ENCODE results near the gene UBE2O. TPM values are rescaled to one million over a fixed set of nuclear protein-coding genes. Genes with fewer than 3 reads are reported as not detected.
"Not testable (repeated sequence)": the region's sequence is repeated elsewhere in the genome, so short reads cannot be mapped to it uniquely, and the experiment has no call there.

The UBE2O gene
- total and polyA plus RNA-seq, 2 experiments from 2014 or later: 7.1 to 17.2 TPM

DNA sequence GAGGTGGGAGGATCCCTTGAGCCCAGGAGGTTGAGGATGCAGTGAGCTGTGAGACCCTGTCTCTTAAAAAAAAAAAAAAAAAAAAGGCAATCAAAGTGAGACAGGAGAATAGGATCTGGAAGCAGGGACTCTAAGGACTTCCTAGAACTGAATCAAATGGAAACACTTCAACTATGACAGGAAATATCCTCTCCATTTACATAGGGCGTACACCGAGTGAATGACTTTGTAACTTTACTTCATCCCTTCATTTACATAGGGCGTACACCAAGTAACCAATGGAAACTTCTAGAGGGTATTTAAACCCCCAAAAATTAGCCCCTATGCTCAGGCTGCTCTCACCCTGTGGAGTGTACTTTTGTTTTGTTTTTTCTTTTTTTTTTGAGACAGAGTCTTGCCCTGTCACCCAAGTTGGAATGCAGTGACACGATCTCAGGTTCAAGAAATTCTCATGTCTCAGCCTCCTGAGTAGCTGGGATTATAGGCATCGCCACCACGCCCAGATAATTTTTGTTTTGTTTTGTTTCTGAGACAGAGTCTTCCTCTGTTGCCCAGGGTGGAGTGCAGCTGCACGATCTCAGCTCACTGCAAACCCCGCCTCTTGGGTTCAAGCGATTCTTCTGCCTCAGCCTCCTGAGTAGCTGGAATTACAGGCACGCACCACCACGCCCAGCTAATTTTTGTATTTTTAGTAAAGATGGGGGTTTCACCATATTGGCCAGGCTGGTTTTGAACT is 89.7 kb downstream of the UBE2O start:
- in situ Hi-C loops (cut with MboI): no loop called here
- Histone ChIP-seq H3K4me1 (ENCODE audit: insufficient read depth) (0 out of 2 replicates have a peak, but pooled peaks cover 16% of the 10 kb centered on the region), H3K9ac (no peak overlapping the region), H3K27ac (no peak overlapping the region), H4K20me1 (ENCODE audit: insufficient read depth) (no peaks in the 10 kb centered on the region), H3K4me2 (ENCODE audit: unreplicated experiment) (no peak overlapping the region), H3K36me3 (ENCODE audit: low read depth) (no peaks in the 10 kb centered on the region), H2AFZ (no peak overlapping the region), H3K27me3 (replicated peaks; ENCODE audit: insufficient read depth) (no peaks in the 10 kb centered on the region), H3K4me3 (no peak overlapping the region), H3K9me3 (ENCODE audit: low read depth) (no peaks in the 10 kb centered on the region), H3K9me2 (ENCODE audit: insufficient read depth) (no peaks in the 10 kb centered on the region), H3K79me2 (ENCODE audit: insufficient read depth) (no peaks in the 10 kb centered on the region), H3F3A (ENCODE audit: insufficient read depth) (peaks cover 13% of the 10 kb centered on the region; the same call in 1 of the 2 replicates)
- no peak for DNase-seq
- 88 to 89% methylated on average over 11 of the region's 11 CpGs for WGBS, 2 experiments (ENCODE audit: low coverage in 1 of 2, low lambda C conversion rate in 2 of 2, missing lambda C conversion rate in 2 of 2)
- TF ChIP-seq EZH2phosphoT487 (IDR thresholded peaks at IDR 0.05; ENCODE audit: insufficient read depth, low read depth) (no peak), EZH2 (IDR thresholded peaks at IDR 0.05; ENCODE audit: insufficient read depth, poor library complexity, severe bottlenecking) (no peak)

GRCh38 chr17:76360461-76360860 is 92.5 kb downstream of the UBE2O start:
- Histone ChIP-seq H2AFZ (0 out of 2 replicates have a peak overlapping the region, but pooled peaks have one; percentile 5), H3F3A (ENCODE audit: insufficient read depth) (peaks cover 13% of the 10 kb centered on the region; the same call in 1 of the 2 replicates), H3K4me1 (ENCODE audit: insufficient read depth) (0 out of 2 replicates have a peak, but pooled peaks cover 16% of the 10 kb centered on the region), H3K9me2 (ENCODE audit: insufficient read depth) (no peaks in the 10 kb centered on the region), H3K4me2 (ENCODE audit: unreplicated experiment) (no peak overlapping the region), H3K4me3 (no peak overlapping the region), H3K36me3 (ENCODE audit: low read depth) (no peaks in the 10 kb centered on the region), H3K9me3 (ENCODE audit: low read depth) (no peaks in the 10 kb centered on the region), H4K20me1 (ENCODE audit: insufficient read depth) (no peaks in the 10 kb centered on the region), H3K9ac (peak overlapping the region; percentile 21; the same call in 1 of the 2 replicates), H3K27ac (no peak overlapping the region; the same call in 1 of the 2 replicates), H3K27me3 (replicated peaks; ENCODE audit: insufficient read depth) (no peaks in the 10 kb centered on the region), H3K79me2 (ENCODE audit: insufficient read depth) (no peaks in the 10 kb centered on the region)
- in situ Hi-C loops (cut with MboI): no loop called here
- no peak for TF ChIP-seq EZH2phosphoT487 (IDR thresholded peaks at IDR 0.05; ENCODE audit: insufficient read depth, low read depth)
- 12 to 13% methylated on average over 2 of the region's 2 CpGs for WGBS, 2 experiments (ENCODE audit: low coverage in 1 of 2, low lambda C conversion rate in 2 of 2, missing lambda C conversion rate in 2 of 2)
- DNase-seq: peak; percentile 51

GRCh38 chr17:76359776-76360175 is 93.2 kb downstream of the UBE2O start:
- DNase-seq; H3K4me2 ChIP-seq (ENCODE audit: unreplicated experiment); H3K36me3 ChIP-seq (ENCODE audit: low read depth); H3K27ac ChIP-seq; H3K27me3 ChIP-seq (replicated peaks; ENCODE audit: insufficient read depth); H4K20me1 ChIP-seq (ENCODE audit: insufficient read depth); H3K9me2 ChIP-seq (ENCODE audit: insufficient read depth); H3K79me2 ChIP-seq (ENCODE audit: insufficient read depth); H3K9me3 ChIP-seq (ENCODE audit: low read depth); in situ Hi-C loops (cut with MboI); H2AFZ ChIP-seq; H3K4me3 ChIP-seq: not testable (repeated sequence)
- H3K4me1 ChIP-seq (ENCODE audit: insufficient read depth): peaks cover 16% of the 10 kb centered on the region; the same call in 1 of the 2 replicates
- peak overlapping the region; percentile 21; the same call in 1 of the 2 replicates for H3K9ac ChIP-seq
- H3F3A ChIP-seq (ENCODE audit: insufficient read depth): peaks cover 13% of the 10 kb centered on the region
- 88 to 95% methylated on average over 6 of the region's 6 CpGs for WGBS, 2 experiments (ENCODE audit: low coverage in 1 of 2, low lambda C conversion rate in 2 of 2, missing lambda C conversion rate in 2 of 2)

DNA sequence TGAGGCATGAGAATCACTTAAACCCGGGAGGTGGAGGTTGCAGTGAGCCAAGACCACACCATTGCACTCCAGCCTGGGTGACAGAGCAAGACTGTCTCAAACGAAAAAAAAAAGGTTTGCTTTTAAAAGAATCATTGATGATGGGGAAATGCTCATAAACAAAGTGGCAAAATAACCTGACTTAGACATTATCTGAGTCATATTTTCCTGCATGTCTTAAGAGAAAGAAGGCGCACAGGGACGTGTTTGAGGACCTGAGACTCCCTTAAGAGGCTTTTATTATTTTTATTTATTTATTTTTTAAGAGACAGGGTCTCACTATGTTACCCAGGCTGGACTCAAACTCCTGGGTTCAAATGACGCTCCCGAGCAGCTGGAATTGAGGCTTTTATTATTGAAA is 93.6 kb downstream of the UBE2O start:
- Histone ChIP-seq H3K4me3 (no peak overlapping the region), H3K36me3 (ENCODE audit: low read depth) (no peaks in the 10 kb centered on the region), H3K27me3 (replicated peaks; ENCODE audit: insufficient read depth) (no peaks in the 10 kb centered on the region), H3K9me3 (ENCODE audit: low read depth) (no peaks in the 10 kb centered on the region), H3K4me2 (ENCODE audit: unreplicated experiment) (no peak overlapping the region), H3K9ac (no peak overlapping the region), H3K27ac (no peak overlapping the region), H3F3A (ENCODE audit: insufficient read depth) (peaks cover 13% of the 10 kb centered on the region), H2AFZ (no peak overlapping the region), H3K79me2 (ENCODE audit: insufficient read depth) (no peaks in the 10 kb centered on the region), H4K20me1 (ENCODE audit: insufficient read depth) (no peaks in the 10 kb centered on the region), H3K4me1 (ENCODE audit: insufficient read depth) (peaks cover 16% of the 10 kb centered on the region; the same call in 1 of the 2 replicates), H3K9me2 (ENCODE audit: insufficient read depth) (no peaks in the 10 kb centered on the region)
- DNase-seq: peak; percentile 66
- 63 to 72% methylated on average over 6 of the region's 6 CpGs for WGBS, 2 experiments (ENCODE audit: low coverage in 1 of 2, low lambda C conversion rate in 2 of 2, missing lambda C conversion rate in 2 of 2)
- TF ChIP-seq EZH2 (IDR thresholded peaks at IDR 0.05; ENCODE audit: insufficient read depth, poor library complexity, severe bottlenecking) (no peak), EZH2phosphoT487 (IDR thresholded peaks at IDR 0.05; ENCODE audit: insufficient read depth, low read depth) (no peak)
- in situ Hi-C loops (cut with MboI): no loop called here
